NK-92 (cell line): ENCODE results near the gene NOX4.

Source experiments
- DNase-seq: peaks from one replicate; lab custom pipeline; 2025; ENCODE audit not compliant: unreplicated experiment; lab: John Stamatoyannopoulos, UW

The NOX4 gene

DNA sequence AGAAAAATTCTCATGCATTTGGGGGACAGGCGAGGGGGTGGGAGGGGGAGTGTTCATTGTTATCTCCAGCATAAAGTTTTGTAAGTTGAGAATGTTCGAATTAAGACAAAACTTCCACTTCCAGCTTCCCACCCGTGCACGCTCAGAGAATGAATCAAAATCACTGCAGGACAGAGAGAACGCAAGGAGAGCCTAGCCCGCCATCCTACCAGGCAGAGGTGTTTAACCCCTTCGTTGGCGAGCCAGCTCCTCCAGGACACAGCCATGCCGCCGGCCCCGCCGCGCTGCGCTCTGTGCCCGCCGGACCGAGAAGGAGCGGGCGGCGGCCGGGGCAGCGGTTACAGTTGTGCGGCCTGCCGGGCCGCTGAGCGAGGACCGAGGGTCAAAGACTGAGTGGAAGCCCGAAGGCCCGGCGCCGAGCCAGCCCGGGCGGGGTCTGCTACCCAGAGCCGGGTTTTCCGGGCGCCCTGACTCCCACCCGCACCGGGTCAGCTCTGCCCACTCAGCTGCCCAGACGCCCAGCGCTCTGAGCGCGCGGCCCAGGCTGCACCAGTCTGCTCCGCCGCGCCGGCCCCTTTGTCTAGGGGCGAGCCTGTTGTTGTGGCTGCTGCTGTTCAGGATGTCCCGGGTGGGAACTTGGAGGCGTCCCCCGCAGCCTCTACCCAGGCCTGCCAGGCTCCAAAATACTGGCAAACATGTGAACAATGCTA is at the start of gene NOX4:
TSS of gene NOX4 (minus strand) at position 395 of the 710 bp plus-strand sequence. CDS start at position 266, 129 bp downstream.
- no peak for DNase-seq

DNA sequence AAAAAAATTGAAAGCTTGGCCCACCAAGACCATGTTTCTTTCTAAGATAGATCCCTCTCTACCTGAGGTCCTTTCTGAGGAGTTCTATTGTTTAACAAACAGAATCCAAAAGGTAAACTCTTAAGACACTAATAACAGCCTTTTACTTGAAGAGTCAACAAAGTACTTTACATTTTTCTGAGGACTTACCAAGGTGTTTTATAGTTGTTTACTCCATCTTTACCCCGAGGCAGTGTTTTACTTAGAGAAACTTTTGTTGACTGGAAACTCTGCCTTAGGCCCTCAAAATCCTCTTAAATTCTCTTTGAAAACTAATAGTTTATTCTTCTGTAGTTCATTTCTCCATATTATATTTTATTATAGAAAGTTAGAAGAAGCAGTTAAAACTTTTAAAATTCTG is 49.7 kb upstream of the NOX4 start:
- DNase-seq = no peak

DNA sequence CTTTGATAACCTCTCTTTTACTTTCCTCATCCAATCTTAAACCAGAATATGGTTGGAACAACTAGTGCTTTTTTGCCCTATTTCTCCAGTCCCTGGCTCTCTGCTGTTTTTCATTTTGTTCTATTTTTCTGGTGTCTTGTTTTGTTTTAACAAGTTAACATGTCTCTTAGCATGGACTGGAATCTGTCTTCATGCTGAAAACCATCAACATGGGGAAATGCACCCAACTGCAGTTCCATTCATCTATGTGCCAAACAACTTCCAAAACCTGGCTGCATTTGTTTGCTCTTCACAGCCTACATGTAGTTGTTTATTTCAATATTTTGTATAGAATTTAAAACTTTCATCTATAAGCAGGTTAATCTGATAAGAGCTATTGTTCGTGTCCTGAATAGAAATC is 46.8 kb upstream of the NOX4 start:
- no peak for DNase-seq

DNA sequence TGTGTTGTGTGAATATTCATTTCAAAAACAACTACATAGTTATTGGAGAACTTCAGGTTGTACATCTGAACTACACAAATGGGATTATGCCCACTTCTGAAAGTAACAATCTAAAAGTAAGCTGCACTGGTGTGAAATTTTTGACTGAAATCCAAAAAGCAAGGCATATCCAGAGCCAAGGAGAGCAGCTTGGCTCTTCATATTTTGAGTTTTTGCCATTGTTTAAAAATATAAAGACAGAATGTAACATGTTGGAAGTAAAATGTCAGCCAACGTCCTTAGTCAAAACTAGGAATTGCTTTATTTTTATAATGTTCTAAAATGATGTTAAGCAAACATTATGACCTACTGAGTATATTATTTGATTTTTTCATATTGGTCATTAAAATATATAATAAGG is 45.8 kb upstream of the NOX4 start:
- no peak for DNase-seq

DNA sequence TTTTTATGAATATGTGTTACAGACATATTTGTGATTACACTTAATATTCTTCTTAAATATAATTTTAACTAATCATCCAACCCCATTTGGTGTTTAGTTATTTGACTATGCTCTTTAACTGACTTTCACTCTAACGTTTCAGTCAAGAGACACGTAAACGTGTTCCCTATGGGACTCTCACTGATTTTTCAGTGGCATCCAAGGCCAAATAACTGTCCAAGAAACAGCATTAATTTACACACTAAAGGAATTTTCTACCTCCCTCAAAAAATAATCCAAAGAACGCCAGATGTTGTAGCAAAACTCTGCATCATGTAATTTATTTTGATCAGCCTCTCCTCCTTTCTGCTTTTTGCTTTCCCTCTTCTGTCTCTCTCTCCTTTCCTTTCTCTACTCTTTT is 44.0 kb upstream of the NOX4 start:
- no peak for DNase-seq

DNA sequence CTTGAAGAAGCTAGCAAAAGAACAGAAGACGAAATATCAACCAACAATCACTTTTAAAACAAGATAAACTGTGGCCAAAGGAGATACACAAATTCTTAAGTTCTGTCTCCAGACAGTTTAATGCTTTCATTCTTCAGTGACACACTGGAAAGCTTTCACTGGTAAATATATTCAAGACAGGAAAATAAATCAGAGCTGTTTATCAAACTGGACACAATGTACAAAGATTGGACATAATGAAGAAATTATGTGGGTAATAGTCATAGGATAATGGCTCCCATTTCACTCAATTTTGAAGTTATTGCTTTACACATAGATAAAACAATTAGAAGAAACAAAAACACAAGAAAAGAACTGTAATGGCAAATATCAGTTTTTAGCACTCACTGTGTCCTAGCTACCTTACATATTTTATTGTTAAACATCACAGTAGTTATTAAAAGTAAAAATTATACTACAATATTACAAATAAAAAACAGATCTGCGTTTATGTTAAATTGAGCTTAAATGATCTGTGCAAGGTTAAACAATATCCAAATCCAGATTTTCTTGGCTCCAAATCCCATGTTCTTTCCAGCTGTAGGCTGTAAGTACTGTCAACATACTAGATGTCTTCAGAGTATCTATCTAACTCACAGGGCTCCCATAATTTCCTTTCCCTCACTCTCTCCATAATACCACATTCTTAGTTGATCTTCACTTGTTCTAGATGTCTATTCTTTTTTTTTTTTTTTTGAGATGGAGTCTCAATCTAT is 38.6 kb upstream of the NOX4 start:
- no peak for DNase-seq

DNA sequence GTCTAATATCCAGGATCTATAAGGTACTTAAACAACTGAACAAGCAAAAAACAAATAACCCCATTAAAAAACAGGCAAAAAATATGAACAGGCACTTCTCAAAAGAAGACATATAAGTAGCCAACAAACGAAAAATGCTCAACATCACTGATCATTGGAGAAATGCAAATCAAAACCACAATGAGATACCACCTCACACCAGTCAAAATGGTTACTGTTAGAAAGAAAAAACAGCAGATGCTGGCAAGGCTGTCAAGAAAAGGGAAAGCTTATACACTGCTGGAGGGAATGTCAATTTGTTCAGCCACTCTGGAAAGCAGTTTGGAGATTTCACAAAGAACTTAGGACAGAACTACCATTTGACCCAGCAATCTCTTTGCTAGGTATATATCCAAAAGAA is 30.6 kb upstream of the NOX4 start:
- DNase-seq = no peak

DNA sequence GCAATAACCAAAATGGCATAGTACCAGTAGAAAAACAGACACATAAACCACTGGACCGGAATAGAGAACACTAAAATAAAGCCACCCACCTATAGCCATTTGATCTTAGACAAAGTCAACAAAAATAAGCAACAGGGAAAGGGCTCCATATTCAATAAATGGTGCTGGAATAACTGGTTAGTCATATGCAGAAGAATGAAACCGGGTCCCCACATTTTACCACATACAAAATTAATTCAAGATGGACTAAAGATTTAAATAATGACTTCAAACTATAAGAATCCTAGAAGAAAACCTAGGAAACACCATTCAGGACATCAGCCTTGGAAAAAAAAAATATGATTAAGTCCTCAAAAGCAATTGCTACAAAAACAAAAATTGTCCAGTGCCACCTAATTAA is 30.1 kb upstream of the NOX4 start:
- no peak for DNase-seq

DNA sequence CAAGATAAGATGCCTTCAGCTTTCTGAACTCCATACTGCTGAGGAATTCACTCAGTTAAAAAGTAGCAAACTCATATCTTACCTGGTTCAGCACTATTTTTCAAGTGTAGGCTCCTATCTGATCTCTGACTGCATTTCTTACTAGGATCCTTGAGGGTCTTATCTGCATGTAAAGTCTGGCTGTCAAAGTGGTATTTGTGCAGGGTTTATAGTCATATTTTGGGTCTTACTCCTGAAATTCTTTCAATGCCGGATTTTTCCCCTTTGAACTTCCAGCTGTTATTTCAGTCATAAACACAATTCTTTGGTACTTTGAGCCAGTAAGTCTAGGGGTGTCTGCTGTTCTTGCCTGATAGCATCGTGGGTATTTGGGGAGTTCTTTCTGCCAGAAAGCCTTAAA is 25.3 kb upstream of the NOX4 start:
- DNase-seq = no peak

DNA sequence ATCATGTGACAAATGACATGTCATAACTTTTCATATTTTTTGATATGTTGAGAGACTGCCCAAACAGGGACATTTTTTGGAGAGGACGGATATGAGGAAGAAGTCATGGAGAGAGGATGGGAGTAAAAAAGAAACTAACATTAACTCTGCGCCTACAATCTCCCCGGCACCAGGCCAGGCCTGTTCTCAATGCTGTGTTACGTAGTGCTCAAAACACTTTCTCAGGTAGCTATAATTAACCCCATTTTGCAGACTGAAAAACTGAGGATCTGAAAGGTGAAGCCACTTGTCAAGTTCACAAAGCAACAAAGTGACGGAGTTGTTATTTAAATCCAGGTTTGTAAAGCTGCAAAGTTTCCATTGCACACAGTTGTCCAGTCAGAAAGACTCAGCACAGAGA is 17.4 kb upstream of the NOX4 start:
- no peak for DNase-seq

DNA sequence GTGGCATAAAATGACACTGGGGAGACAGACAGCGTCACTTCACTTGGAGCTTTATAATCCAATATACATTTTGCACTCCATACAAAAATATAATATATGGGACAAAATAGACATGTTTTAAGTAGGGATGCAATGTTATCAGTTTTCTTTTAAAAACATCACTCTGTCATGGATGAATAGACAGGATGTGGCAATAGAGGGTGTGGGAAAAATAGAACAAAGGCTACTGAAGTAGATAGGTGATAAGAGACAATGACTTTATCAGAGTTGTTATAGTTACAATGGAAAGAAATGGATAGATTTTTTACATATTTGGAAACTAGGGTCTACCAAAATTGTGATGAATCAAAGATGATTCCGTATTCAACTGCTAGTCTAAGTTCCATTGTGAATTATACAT is 13.1 kb upstream of the NOX4 start:
- DNase-seq = no peak

DNA sequence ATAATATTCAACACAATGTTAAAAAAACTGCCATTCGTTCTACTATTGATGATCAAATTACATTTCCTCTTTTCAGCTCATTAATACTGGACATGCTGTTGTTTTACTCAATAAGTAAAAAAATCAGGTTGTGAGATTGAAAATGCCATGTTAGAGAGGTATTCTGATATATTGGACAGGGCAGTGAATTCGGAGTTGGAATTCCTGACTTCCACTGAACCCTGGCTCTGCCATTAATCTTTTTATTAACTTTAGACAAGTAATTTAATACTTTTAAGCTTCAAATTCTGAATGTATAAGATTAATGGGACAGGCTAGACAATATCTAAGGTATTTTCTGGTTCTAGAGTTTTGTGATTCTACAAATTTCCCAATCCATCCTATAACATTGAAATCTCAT is 12.2 kb upstream of the NOX4 start:
- no peak for DNase-seq

DNA sequence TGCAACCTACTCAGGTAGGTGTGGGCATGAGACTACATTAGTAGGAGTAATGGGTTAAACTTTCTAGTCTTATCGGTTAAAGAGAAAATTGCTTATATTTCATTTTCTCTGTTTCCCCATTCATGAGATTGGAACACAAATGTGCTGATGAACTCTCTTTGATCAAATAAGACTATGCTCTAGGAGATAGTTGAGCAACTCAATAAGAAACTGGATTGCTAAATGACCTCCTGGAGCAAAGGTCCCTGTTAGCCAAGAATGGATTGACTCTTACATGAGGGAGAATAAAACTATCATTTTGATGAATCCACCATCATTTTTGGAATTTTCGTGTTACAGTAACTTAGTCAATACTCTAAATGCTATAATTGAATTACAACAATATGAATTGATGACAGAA is 11.1 kb upstream of the NOX4 start:
- no peak for DNase-seq

DNA sequence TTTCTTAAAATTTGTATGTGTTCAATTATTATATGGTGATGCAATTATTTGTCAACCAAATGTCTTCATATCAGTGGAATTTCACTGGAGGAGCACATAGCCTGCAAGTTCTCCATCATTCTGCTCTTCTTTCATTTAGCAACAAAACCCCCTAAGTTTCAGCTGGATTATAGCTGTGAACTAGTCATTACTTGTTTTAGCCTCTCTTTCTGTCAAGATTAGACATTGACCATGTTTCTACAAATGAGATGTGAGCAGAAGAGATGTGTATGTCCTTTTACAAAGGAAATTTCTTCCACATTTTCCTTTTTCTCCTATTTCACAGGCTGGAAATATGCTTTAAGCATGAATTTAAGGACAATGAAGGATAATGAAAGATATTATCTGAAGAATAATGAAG is 9.2 kb upstream of the NOX4 start:
- DNase-seq = no peak

DNA sequence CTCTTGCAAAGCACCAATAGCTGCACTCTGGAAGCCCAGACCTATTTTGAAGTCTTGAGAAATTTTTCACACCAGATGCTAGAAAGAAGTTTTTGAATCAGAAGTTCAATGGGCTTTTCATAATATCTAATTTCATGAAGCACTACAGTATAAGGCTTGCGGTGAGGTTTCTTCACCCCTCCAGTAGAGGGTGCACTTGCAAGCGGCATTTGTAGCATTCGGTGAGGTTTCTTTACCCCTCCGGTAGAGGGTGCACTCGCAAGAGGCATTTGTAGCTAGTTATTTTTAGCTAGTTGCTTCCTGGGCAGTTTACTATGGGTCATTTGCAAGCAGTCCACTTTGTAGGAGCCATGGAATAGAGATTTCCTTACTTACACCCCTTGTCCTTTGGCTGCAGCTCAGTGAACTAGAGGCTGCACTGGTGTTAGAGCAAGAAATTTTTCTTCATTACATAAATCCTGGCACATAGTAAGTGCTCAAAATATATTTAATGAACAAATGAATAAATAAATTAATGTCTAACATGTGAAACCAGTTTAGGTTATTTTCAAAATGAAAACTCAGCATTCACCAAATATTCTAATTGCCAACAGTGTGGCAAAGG is 7.8 kb upstream of the NOX4 start:
- DNase-seq = no peak

DNA sequence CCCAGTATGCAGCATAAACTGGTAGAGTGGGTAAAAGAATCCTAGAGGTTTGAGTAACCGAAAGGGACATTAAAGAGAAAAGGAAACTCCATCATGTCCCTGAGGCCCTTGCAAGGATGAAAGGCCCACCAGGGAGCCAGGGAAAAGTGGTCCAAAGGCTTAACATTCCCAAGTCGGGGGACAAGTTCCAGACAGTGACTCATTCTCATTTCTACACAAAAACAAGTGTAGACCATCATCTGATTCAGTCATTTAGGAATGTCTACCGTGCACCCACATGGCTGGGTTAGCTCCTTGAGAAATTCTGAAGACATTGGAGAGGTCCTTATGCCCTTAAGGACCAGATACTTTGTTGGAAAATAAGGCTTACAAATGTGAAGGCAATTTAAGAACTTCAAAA is 4.8 kb upstream of the NOX4 start:
- no peak for DNase-seq

DNA sequence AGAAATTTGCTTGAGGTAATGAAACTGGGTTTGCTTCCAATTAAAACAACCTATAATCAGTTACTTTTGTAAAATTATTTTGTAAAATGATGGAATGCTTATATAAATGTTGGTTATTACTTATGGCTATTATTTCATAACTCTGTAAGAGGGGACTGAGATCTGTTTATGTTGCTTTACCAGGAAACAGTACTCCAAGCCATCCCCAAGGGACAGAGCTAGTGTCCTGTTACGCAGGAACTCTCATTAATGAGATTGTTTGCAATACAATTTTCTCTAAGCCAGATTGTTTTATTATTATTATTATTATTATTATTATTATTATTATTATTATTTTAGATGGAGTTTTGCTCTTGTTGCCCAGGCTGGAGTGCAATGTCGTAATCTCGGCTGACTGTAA is 2.3 kb upstream of the NOX4 start:
- no peak for DNase-seq

DNA sequence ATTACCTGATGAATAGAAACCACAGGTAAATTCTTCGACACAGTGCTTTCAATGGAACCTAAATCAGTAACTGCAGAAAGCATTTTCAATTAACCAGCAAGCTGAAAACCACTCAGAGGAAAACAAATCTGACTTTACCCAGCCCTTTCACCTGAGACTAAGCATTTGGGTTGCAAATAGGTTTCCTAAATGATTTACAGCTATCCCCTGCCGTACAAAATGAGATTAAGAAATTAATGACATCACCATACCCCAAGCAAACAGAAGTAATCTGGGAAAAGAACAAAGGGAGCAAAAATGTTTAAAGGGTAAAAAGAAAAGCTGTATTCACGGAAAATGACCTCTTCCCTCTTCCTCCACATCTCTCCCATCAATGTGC is 584 bp downstream of the NOX4 start:
- no peak for DNase-seq

DNA sequence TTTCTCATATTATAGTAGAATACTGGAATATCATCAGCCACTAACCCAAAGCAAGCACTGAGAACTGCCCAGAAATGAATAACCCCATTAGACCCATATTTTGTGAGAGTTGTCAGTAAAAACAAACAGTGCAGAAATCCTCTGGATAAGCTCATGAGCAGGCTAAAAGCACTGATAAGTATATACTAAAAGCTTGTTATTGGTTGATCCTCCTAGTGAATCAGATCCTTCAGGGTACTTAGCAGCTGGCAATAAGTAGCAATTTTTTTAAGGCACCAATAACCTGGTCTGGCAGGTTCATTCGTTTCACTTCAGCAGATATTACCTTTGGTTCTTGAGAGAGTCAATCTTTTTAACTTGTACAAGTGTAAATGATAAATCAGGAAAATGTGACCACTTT is 1.2 kb downstream of the NOX4 start:
- DNase-seq = no peak

DNA sequence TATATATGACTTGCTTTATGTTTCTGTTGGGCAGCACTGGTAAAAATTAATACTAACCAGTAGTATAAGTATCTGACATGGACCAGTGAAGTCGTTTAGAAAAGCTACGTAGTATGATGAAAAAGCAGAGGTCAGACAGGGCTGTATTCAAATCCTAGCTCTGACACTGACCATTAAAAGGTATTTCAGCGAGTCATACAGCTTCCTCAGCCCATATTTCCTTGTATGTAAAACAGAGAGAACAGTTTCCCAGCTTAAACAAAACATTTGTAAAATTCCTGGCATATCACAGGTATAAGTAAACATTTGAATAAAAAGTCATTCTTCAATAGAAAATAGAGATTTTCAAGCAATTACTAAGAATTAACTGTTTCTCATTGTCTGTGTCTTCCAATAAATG is 4.2 kb downstream of the NOX4 start:
- no peak for DNase-seq

DNA sequence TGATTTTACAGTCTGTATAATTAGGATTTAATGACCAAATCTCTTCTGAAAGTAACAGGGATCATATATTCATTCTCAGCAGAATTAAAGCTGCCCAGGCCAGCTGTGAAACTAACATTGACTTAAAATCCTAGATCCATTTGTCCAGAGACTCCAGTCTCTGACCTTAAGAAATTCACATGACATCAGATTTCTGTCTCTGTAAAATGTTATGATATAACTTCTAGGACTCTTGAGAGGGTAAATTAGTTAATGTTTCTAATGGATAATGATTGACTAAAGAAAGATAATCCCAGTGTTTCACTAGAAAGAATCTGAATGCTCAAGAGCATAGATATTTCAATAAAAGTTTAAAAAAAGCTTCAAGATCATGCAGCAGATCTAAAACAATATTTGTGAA is 6.3 kb downstream of the NOX4 start:
- DNase-seq = no peak

DNA sequence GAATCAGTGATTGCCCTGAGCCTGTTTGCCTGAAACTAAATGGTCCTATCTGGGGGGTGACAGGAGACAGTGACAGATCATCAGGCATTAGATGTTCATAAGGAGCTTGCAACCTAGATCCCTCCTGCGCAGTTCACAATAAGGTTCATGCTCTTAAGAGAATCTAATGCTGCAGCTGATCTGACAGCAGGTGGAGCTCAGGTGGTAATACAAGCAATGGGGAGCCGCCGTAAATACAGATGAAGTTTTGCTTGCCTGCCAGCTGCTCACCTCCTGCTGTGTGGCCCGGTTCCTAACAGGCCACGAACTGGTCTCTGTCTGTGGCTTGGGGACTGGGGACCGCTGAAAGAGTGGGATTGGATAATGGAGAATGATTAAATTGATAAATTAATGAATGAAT is 14.0 kb downstream of the NOX4 start:
- no peak for DNase-seq
